GM12878 (cell line): ENCODE data around the gene KRTAP12-4. TPM values are rescaled to one million over a fixed set of nuclear protein-coding genes. Genes with fewer than 3 reads are reported as not detected.

Experiments used
- ATAC-seq: fragments of 200-7000 bp; cut with Tn5 transposase; 3 replicates; pipeline ENCODE4 v1.9.1; 2020; ENCODE audit warnings: mild to moderate bottlenecking, moderate library complexity
- BruUV-seq: library from RNA; stranded (reverse); fragments of 400-500 nt; replicated peaks from 2 replicates; lab custom pipeline; 2021; lab: Mats Ljungman, UMichigan
- CTCF ChIA-PET: fragments of 300-600 bp; sonication (Branson Sonifier 250); formaldehyde crosslinking; extraction: SDS; loops from one replicate; lab custom pipeline; 2021; ENCODE audit warnings: inconsistent platforms; lab: Yijun Ruan, JAX
- POLR2A ChIA-PET: fragments of 350-600 bp; formaldehyde crosslinking; extraction: SDS; loops from one replicate; lab custom pipeline; 2021; ENCODE audit warnings: inconsistent platforms; lab: Charles Lee
- RAD21 ChIA-PET: fragments of 300-600 bp; sonication (Branson Sonifier 250); formaldehyde crosslinking; loops from one replicate; lab custom pipeline; 2023; ENCODE audit warnings: antibody characterized with exemption; ENCODE audit not compliant: unreplicated experiment; lab: Charles Lee
- SMC1A ChIA-PET: fragments of 300-600 bp; sonication (Branson Sonifier 250); formaldehyde crosslinking; loops from one replicate; lab custom pipeline; 2023; ENCODE audit not compliant: unreplicated experiment, uncharacterized antibody; lab: Charles Lee
- DNase-seq: peaks from one replicate; pipeline ENCODE4 v3.0.0-alpha.2; 2011; ENCODE audit warnings: low read depth, low spot score
- FAIRE-seq: peaks from 3 replicates; lab custom pipeline; 2011; peaks lifted over from hg19 to GRCh38; lab: Jason Lieb, UNC
- H2AFZ ChIP-seq: 2 replicates; pipeline ENCODE4 v1.6.0; 2011; ENCODE audit warnings: low read depth, low read length, control low read depth; ENCODE audit not compliant: control insufficient read depth
- H3K27ac ChIP-seq: 2 replicates; pipeline ENCODE4 v1.5.1; 2011; ENCODE audit warnings: control low read depth; ENCODE audit not compliant: control insufficient read depth, insufficient read depth
- H3K27me3 ChIP-seq, 2 experiments: replicated peaks in 1 of 2; 2 replicates each; pipeline versions ENCODE4 v1.6.0 to v1.6.1; 2011; ENCODE audit warnings: low read length in 1 of 2; ENCODE audit not compliant: control insufficient read depth in 2 of 2, insufficient read depth in 2 of 2
- H3K36me3 ChIP-seq, 2 experiments: 2 replicates each; pipeline ENCODE4 v1.5.1; 2011; ENCODE audit warnings: low read length in 1 of 2; ENCODE audit not compliant: control insufficient read depth in 2 of 2, insufficient read depth in 2 of 2
- H3K4me1 ChIP-seq: 2 replicates; pipeline ENCODE4 v1.6.1; 2011; ENCODE audit warnings: mild to moderate bottlenecking, low read length, moderate library complexity, mixed read lengths; ENCODE audit not compliant: control insufficient read depth, insufficient read depth
- H3K4me2 ChIP-seq: 2 replicates; pipeline ENCODE4 v1.6.0; 2011; ENCODE audit warnings: control low read depth; ENCODE audit not compliant: control insufficient read depth, insufficient read depth
- H3K4me3 ChIP-seq: fragments of 200-600 bp; sonication (generic); 2 replicates; pipeline ENCODE4 v1.5.1; 2016
- H3K79me2 ChIP-seq: 2 replicates; pipeline ENCODE4 v1.6.0; 2011; ENCODE audit warnings: low read length; ENCODE audit not compliant: control insufficient read depth, insufficient read depth
- H3K9ac ChIP-seq: 2 replicates; pipeline ENCODE4 v1.8.0; 2011; ENCODE audit warnings: low read length, control low read depth, mixed read lengths; ENCODE audit not compliant: control insufficient read depth, insufficient read depth
- H3K9me3 ChIP-seq: replicated peaks from 3 replicates; pipeline ENCODE4 v1.5.1; 2011; ENCODE audit warnings: mild to moderate bottlenecking, low read length; ENCODE audit not compliant: control insufficient read depth, insufficient read depth
- H4K20me1 ChIP-seq: 2 replicates; pipeline ENCODE4 v1.6.0; 2011; ENCODE audit not compliant: control insufficient read depth, insufficient read depth
- BACH1 ChIP-seq: fragments of 450-650 bp; IDR thresholded peaks from 2 replicates; pipeline ENCODE4 v1.6.1; 2017; ENCODE audit warnings: mild to moderate bottlenecking, borderline replicate concordance
- BCL11A ChIP-seq: IDR thresholded peaks from 2 replicates; pipeline ENCODE4 v1.6.1; 2011; ENCODE audit warnings: low read depth, low read length
- DPF2 ChIP-seq: fragments of 450-650 bp; IDR thresholded peaks from 2 replicates; pipeline ENCODE4 v1.6.1; 2017; ENCODE audit warnings: mild to moderate bottlenecking
- EED ChIP-seq: sonication (generic); IDR thresholded peaks from 2 replicates; pipeline ENCODE4 v1.6.1; 2016; ENCODE audit warnings: antibody characterized with exemption, low read depth
- FOXK2 ChIP-seq: fragments of 450-650 bp; IDR thresholded peaks from 2 replicates; pipeline ENCODE4 v1.6.1; 2017; ENCODE audit warnings: mild to moderate bottlenecking, moderate library complexity
- GABPA ChIP-seq: IDR thresholded peaks from 2 replicates; pipeline ENCODE4 v1.6.1; 2014; ENCODE audit warnings: antibody characterized with exemption, low read depth, mild to moderate bottlenecking, inconsistent platforms
- IRF4 ChIP-seq: IDR thresholded peaks from 2 replicates; pipeline ENCODE4 v1.6.1; 2011; ENCODE audit warnings: low read depth, low read length
- MEF2A ChIP-seq: IDR thresholded peaks from 2 replicates; pipeline ENCODE4 v1.6.1; 2011; ENCODE audit warnings: low read depth, mild to moderate bottlenecking, low read length, moderate library complexity; ENCODE audit not compliant: insufficient read depth
- MXI1 ChIP-seq: fragments of 150-350 bp; IDR thresholded peaks from 2 replicates; pipeline ENCODE4 v1.6.1; 2011; ENCODE audit warnings: low read depth, mild to moderate bottlenecking, inconsistent platforms, low read length, improper control_type of control experiment
- MYC ChIP-seq: IDR thresholded peaks from 2 replicates; pipeline ENCODE4 v1.6.1; 2011; ENCODE audit warnings: mild to moderate bottlenecking, low read length, moderate library complexity, inconsistent platforms; ENCODE audit not compliant: insufficient read depth, insufficient replicate concordance, insufficient read length, severe bottlenecking
- NBN ChIP-seq: fragments of 450-650 bp; IDR thresholded peaks from 2 replicates; pipeline ENCODE4 v1.6.1; 2016
- POLR2AphosphoS2 ChIP-seq: IDR thresholded peaks from 2 replicates; pipeline ENCODE4 v1.6.1; 2011; ENCODE audit warnings: low read depth, mild to moderate bottlenecking, low read length, improper control_type of control experiment, moderate library complexity
- POU2F2 ChIP-seq: IDR thresholded peaks from 3 replicates; pipeline ENCODE4 v1.6.1; 2011; ENCODE audit warnings: low read depth, mild to moderate bottlenecking, low read length, borderline replicate concordance
- RBBP5 ChIP-seq: fragments of 200-600 bp; sonication (generic); conservative IDR thresholded peaks from 2 replicates; pipeline ENCODE4 v1.6.1; 2016
- SP1 ChIP-seq: IDR thresholded peaks from one replicate; pipeline ENCODE4 v1.6.1; 2011; ENCODE audit warnings: low read depth, low read length
- SPI1 ChIP-seq: IDR thresholded peaks from 2 replicates; pipeline ENCODE4 v1.6.1; 2011; ENCODE audit warnings: low read depth, mild to moderate bottlenecking, low read length, moderate library complexity, borderline replicate concordance; ENCODE audit not compliant: insufficient read depth
- SREBF1 ChIP-seq: IDR thresholded peaks from 2 replicates; pipeline ENCODE4 v1.6.1; 2012; ENCODE audit warnings: mild to moderate bottlenecking, low read length
- TAF1 ChIP-seq: IDR thresholded peaks from 2 replicates; pipeline ENCODE4 v1.6.1; 2011; ENCODE audit warnings: mild to moderate bottlenecking, low read depth, low read length, borderline replicate concordance
- YBX1 ChIP-seq: fragments of 450-650 bp; IDR thresholded peaks from 2 replicates; pipeline ENCODE4 v1.6.1; 2016; ENCODE audit warnings: antibody characterized with exemption
- ZNF217 ChIP-seq: fragments of 450-650 bp; IDR thresholded peaks from 2 replicates; pipeline ENCODE4 v1.6.1; 2017; ENCODE audit warnings: antibody characterized with exemption, mild to moderate bottlenecking
- ZNF274 ChIP-seq: IDR thresholded peaks from one replicate; pipeline ENCODE4 v1.8.0; 2011; ENCODE audit not compliant: insufficient read length, insufficient read depth
- WGBS: methylation state at CpG from one replicate; pipeline ENCODE4 v1.1.6; 2016; ENCODE audit warnings: low lambda C conversion rate; ENCODE audit not compliant: insufficient replicate concordance, insufficient coverage; ENCODE audit errors: missing lambda C conversion rate; 5-methylcytosine and 5-hydroxymethylcytosine counted together
- in situ Hi-C: fragments of 300-500 bp; cut with MboI; formaldehyde crosslinking; loops from 9 replicates; pipeline ENCODE4 v1.14.3; 2018; ENCODE audit warnings: mixed read lengths
- intact Hi-C: fragments of 100-400 bp; cut with micrococcal nuclease; formaldehyde crosslinking; loops from one replicate; pipeline ENCODE4 v1.14.2; 2022; ENCODE audit not compliant: unreplicated experiment
- polyA plus RNA-seq, 11 experiments: library from polyadenylated mRNA; depleted of rRNA in 4 of 11; unstranded in 6 of 11; stranded (reverse) in 5 of 11; fragments of >200 nt; fragmentation: Nextera tagmentation in 4 of 11; fragmentation: Illumina TruSeq in 1 of 11; extraction: Ambion mirVana in 4 of 11; extraction: Trizol in 1 of 11; gene quantifications; 1 replicate in 1 of 11; 2 replicates in 10 of 11; pipeline versions ENCODE4 v1.2.1 to v1.2.3, GENCODE V29; 2011 to 2016; ENCODE audit warnings: inconsistent platforms in 2 of 11, missing spikeins in 2 of 11, low read depth in 1 of 11
- total RNA-seq, 4 experiments: library from RNA; depleted of rRNA in 3 of 4; stranded (reverse); fragments of >200 nt in 3 of 4; fragmentation: Illumina TruSeq in 1 of 4; extraction: Trizol in 1 of 4; gene quantifications; 2 replicates each; pipeline versions ENCODE4 v1.2.1 to v1.2.3, GENCODE V29; 2013 to 2021
- TF ChIP-seq, protein P1 (sequence below): IDR thresholded peaks from 2 replicates; pipeline ENCODE4 v1.6.1; 2012; ENCODE audit warnings: mild to moderate bottlenecking, low read depth, low read length
- TF ChIP-seq, protein P2 (sequence below): fragments of 450-650 bp; IDR thresholded peaks from 2 replicates; pipeline ENCODE4 v1.6.1; 2014; ENCODE audit warnings: mild to moderate bottlenecking

The KRTAP12-4 gene
- total and polyA plus RNA-seq, 10 of the 15 experiments (the other 5 are each of a cell fraction or from before 2014, with no cell fraction given): not detected

GRCh38 chr21:44640761-44641160 is 13.7 kb downstream of the KRTAP12-4 start:
- no peaks in the 10 kb centered on the region for H3K36me3 ChIP-seq
- no TSS peak for BruUV-seq
- RAD21 ChIA-PET: no interaction called here

DNA sequence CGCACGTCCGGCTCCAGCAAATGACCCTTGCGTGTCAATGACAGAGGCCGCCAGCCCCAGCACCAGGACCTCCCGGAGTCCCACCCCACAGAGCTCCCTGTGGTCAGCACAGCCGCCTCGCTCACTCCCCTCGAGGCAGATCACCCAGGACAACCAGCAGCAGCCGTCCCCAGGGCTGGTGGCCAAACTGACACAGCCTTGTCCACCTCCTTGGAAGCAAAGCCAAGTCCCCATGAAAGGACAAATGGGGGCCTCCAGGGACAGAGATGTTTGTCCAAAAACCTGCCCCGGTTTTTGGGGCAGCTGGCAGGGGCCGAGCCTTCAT is 15.2 kb downstream of the KRTAP12-4 start:
- CTCF ChIA-PET: no interaction called here
- no peak overlapping the region for H3K9ac ChIP-seq
- WGBS: 59% methylated on average over 12 of the region's 12 CpGs
- peaks cover 1% of the 10 kb centered on the region; the same call in 1 of the 3 replicates for H3K9me3 ChIP-seq
- H2AFZ ChIP-seq: no peak overlapping the region
- no peaks in the 10 kb centered on the region for H3K27me3 ChIP-seq
- ATAC-seq (no peak), DNase-seq (no peak), FAIRE-seq (no peak)
- RAD21 ChIA-PET: no interaction called here
- no peak overlapping the region for H3K4me2 ChIP-seq
- no TSS peak for BruUV-seq
- no peaks in the 10 kb centered on the region for H3K4me1 ChIP-seq
- H3K36me3 ChIP-seq: no peaks in the 10 kb centered on the region
- SMC1A ChIA-PET: no interaction called here
- in situ Hi-C loops: no loop called here
- H3K79me2 ChIP-seq: no peaks in the 10 kb centered on the region
- POLR2A ChIA-PET: no interaction called here
- H4K20me1 ChIP-seq: no peaks in the 10 kb centered on the region
- intact Hi-C loops: no loop called here
- H3K4me3 ChIP-seq: no peak overlapping the region
- H3K27ac ChIP-seq: no peak overlapping the region
- TF ChIP-seq BCL11A (no peak), ZNF274 (no peak), NBN (no peak), FOXK2 (no peak), MEF2A (no peak), SPI1 (no peak), YBX1 (no peak), SREBF1 (no peak), IRF4 (no peak)
- TF ChIP-seq, protein P1, sequence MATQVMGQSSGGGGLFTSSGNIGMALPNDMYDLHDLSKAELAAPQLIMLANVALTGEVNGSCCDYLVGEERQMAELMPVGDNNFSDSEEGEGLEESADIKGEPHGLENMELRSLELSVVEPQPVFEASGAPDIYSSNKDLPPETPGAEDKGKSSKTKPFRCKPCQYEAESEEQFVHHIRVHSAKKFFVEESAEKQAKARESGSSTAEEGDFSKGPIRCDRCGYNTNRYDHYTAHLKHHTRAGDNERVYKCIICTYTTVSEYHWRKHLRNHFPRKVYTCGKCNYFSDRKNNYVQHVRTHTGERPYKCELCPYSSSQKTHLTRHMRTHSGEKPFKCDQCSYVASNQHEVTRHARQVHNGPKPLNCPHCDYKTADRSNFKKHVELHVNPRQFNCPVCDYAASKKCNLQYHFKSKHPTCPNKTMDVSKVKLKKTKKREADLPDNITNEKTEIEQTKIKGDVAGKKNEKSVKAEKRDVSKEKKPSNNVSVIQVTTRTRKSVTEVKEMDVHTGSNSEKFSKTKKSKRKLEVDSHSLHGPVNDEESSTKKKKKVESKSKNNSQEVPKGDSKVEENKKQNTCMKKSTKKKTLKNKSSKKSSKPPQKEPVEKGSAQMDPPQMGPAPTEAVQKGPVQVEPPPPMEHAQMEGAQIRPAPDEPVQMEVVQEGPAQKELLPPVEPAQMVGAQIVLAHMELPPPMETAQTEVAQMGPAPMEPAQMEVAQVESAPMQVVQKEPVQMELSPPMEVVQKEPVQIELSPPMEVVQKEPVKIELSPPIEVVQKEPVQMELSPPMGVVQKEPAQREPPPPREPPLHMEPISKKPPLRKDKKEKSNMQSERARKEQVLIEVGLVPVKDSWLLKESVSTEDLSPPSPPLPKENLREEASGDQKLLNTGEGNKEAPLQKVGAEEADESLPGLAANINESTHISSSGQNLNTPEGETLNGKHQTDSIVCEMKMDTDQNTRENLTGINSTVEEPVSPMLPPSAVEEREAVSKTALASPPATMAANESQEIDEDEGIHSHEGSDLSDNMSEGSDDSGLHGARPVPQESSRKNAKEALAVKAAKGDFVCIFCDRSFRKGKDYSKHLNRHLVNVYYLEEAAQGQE: no peak

More at GRCh38 chr21:44640761-44641160, 13.7 kb downstream of the KRTAP12-4 start:
- no peak for FAIRE-seq
- TF ChIP-seq POU2F2 (no peak), EED (no peak), MXI1 (no peak), IRF4 (no peak), RBBP5 (no peak), ZNF217 (no peak), TAF1 (no peak), FOXK2 (no peak), MYC (no peak), BACH1 (no peak), GABPA (no peak), SP1 (no peak), POLR2AphosphoS2 (no peak), DPF2 (no peak)
- TF ChIP-seq, protein P2, sequence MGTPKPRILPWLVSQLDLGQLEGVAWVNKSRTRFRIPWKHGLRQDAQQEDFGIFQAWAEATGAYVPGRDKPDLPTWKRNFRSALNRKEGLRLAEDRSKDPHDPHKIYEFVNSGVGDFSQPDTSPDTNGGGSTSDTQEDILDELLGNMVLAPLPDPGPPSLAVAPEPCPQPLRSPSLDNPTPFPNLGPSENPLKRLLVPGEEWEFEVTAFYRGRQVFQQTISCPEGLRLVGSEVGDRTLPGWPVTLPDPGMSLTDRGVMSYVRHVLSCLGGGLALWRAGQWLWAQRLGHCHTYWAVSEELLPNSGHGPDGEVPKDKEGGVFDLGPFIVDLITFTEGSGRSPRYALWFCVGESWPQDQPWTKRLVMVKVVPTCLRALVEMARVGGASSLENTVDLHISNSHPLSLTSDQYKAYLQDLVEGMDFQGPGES: no peak
- Histone ChIP-seq H3K27me3 (no peaks in the 10 kb centered on the region), H3K9ac (no peak overlapping the region), H2AFZ (no peak overlapping the region), H3K4me1 (no peaks in the 10 kb centered on the region), H4K20me1 (no peaks in the 10 kb centered on the region), H3K4me2 (no peak overlapping the region), H3K4me3 (no peak overlapping the region), H3K9me3 (peaks cover 1% of the 10 kb centered on the region; the same call in 1 of the 3 replicates), H3K27ac (no peak overlapping the region), H3K79me2 (no peaks in the 10 kb centered on the region)
- DNase-seq: no peak
- no peak for ATAC-seq
- in situ Hi-C loops: no loop called here
- ChIA-PET SMC1A (no interaction called here), CTCF (no interaction called here), POLR2A (no interaction called here)
- intact Hi-C loops: no loop called here
- 52% methylated on average over 5 of the region's 5 CpGs for WGBS
